ENCODE results near the gene ALKBH5. TPM values are rescaled to one million over a fixed set of nuclear protein-coding genes. Genes with fewer than 3 reads are reported as not detected.

Gene ALKBH5
- total RNA-seq, 1 experiment from 2014 or later: 119 TPM

DNA sequence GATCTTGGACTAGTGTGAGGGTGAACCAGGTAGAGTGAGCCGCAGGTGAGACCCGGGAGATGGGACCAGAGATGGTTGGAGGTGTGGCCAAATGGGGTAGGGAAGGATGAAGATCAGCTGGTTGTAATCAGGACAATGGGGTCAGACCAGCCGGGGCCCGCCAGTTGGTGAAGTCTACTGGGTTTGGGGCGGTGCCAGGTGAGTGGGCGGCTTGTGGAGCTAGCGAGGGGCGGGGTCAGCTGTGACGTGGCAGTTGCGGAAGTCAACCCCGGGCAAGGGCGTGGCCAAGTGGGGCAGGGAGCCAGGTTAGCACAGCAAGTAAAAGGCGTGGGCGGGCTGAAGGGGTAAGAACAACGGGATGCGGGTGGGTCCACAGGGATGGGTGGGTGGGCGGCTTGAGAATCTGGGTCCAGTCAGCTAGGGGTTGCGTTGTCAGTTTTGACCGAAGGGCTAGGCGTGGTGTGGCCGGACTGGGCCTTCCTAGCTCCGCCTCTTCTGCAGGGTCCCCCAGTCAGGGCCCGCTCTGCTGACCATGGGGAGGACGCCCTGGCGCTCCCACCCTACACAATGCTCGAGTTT lies 25.5 kb upstream of the ALKBH5 start:
- ChIA-PET POLR2A (ENCODE audit: low non-redundant PET) (no interaction called here), CTCF (no interaction called here)
- H3K36me3 ChIP-seq (ENCODE audit: insufficient read depth, low read length, poor library complexity, severe bottlenecking): no peaks in the 10 kb centered on the region
- H3K9me3 ChIP-seq (ENCODE audit: low read depth, low read length, poor library complexity, severe bottlenecking): no peaks in the 10 kb centered on the region
- peak; percentile 92 for DNase-seq (ENCODE audit: low spot score)
- no peak overlapping the region for H3K27ac ChIP-seq (ENCODE audit: low read depth, low read length, poor library complexity, severe bottlenecking)
- intact Hi-C loops (cut with micrococcal nuclease; ENCODE audit: unreplicated experiment): no loop called here
- H3K4me1 ChIP-seq (ENCODE audit: insufficient read depth, low read length, poor library complexity, severe bottlenecking): peaks cover 12% of the 10 kb centered on the region
- no peak overlapping the region for H3K4me3 ChIP-seq (ENCODE audit: low read depth, low read length, poor library complexity, severe bottlenecking)
- BruUV-seq (replicated peaks): no TSS peak
- no peaks in the 10 kb centered on the region for H3K27me3 ChIP-seq (replicated peaks; ENCODE audit: insufficient read depth, low read depth, low read length, poor library complexity)
- TF ChIP-seq CTCF (conservative IDR thresholded peaks at IDR 0.05; ENCODE audit: low read depth, low read length) (no peak), EZH2 (IDR thresholded peaks at IDR 0.05; ENCODE audit: borderline replicate concordance, low read depth, low read length, poor library complexity, severe bottlenecking) (no peak)

DNA sequence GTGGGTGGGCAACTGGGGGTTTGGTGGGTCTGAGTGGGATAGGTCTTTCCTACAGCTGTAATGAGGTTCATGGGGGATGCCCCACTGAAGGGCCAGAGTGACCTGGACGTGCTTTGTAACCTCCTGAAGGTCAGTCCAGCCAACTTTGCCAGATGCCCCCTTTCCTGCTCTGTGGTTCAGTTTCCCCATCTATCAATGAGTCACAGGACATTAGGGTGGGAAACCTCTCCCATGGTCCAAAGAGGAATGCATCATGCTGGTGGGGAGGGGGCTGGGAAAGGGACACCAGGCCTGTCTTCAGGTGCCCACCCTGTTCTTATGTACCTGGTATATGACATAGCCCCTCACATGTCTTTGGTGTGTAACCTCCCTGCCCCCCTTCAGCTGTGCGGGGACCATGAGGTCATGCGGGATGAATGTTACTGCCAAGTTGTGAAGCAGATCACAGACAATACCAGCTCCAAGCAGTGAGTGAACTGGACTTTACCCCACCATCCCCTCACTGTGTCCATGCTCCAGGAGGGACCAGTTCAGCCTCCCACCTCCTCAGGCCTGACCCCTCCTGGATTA lies 24.0 kb upstream of the ALKBH5 start:
- Histone ChIP-seq H3K27me3 (replicated peaks; ENCODE audit: insufficient read depth, low read depth, low read length, poor library complexity) (no peaks in the 10 kb centered on the region), H3K27ac (ENCODE audit: low read depth, low read length, poor library complexity, severe bottlenecking) (no peak overlapping the region), H3K4me3 (ENCODE audit: low read depth, low read length, poor library complexity, severe bottlenecking) (no peak overlapping the region), H3K9me3 (ENCODE audit: low read depth, low read length, poor library complexity, severe bottlenecking) (no peaks in the 10 kb centered on the region), H3K36me3 (ENCODE audit: insufficient read depth, low read length, poor library complexity, severe bottlenecking) (no peaks in the 10 kb centered on the region), H3K4me1 (ENCODE audit: insufficient read depth, low read length, poor library complexity, severe bottlenecking) (peaks cover 12% of the 10 kb centered on the region)
- TF ChIP-seq CTCF (conservative IDR thresholded peaks at IDR 0.05; ENCODE audit: low read depth, low read length): no peak
- ChIA-PET POLR2A (ENCODE audit: low non-redundant PET) (no interaction called here), CTCF (no interaction called here)
- DNase-seq (ENCODE audit: low spot score): no peak
- intact Hi-C loops (cut with micrococcal nuclease; ENCODE audit: unreplicated experiment): no loop called here
- BruUV-seq (replicated peaks): no TSS peak

- ChIA-PET CTCF (no interaction called here), POLR2A (ENCODE audit: low non-redundant PET) (no interaction called here)
- Histone ChIP-seq H3K4me1 (ENCODE audit: insufficient read depth, low read length, poor library complexity, severe bottlenecking) (peaks cover 12% of the 10 kb centered on the region), H3K27ac (ENCODE audit: low read depth, low read length, poor library complexity, severe bottlenecking) (no peak overlapping the region), H3K9me3 (ENCODE audit: low read depth, low read length, poor library complexity, severe bottlenecking) (no peaks in the 10 kb centered on the region), H3K36me3 (ENCODE audit: insufficient read depth, low read length, poor library complexity, severe bottlenecking) (no peaks in the 10 kb centered on the region), H3K27me3 (replicated peaks; ENCODE audit: insufficient read depth, low read depth, low read length, poor library complexity) (no peaks in the 10 kb centered on the region), H3K4me3 (ENCODE audit: low read depth, low read length, poor library complexity, severe bottlenecking) (no peak overlapping the region)
- intact Hi-C loops (cut with micrococcal nuclease; ENCODE audit: unreplicated experiment): no loop called here
- TF ChIP-seq EZH2 (IDR thresholded peaks at IDR 0.05; ENCODE audit: borderline replicate concordance, low read depth, low read length, poor library complexity, severe bottlenecking): no peak
- no peak for TF ChIP-seq CTCF (conservative IDR thresholded peaks at IDR 0.05; ENCODE audit: low read depth, low read length)
- no TSS peak for BruUV-seq (replicated peaks)
- no peak for DNase-seq (ENCODE audit: low spot score)
These were observed 23.3 kb upstream of the ALKBH5 start for GRCh38 chr17:18160128-18160856.

Measured in A673 (cell line).